ENCODE results near the gene EMD.

The EMD gene

DNA sequence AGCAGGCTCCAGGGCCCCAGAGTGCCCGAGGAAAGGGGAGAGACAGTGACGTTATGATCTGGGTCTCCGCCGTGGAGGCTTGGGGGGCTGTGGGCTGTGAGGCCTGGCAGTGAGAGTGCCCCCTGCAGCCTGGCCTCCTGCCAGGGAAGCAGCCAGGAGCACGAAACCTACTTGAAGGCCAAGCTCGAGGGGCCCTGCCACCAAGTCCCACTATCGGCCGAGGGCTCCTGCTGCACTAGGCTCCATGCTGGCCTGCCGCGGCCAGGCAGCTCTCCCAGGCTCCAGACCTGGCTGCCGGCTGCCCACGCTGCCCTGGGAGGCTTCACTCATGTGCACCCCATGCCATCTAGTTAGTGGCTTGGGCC, 23.3 kb upstream of the EMD start:
- H3K27ac ChIP-seq (ENCODE audit: low read depth, low read length): no peak overlapping the region
- H3K79me2 ChIP-seq (ENCODE audit: control insufficient read depth, insufficient read depth, low read length, unreplicated experiment): peaks cover 33% of the 10 kb centered on the region
- no peak overlapping the region for H2AFZ ChIP-seq (ENCODE audit: low read length, unreplicated experiment)
- H3K36me3 ChIP-seq (ENCODE audit: insufficient read depth, low read length): 0 out of 2 replicates have a peak, but pooled peaks cover 6% of the 10 kb centered on the region
- no peaks in the 10 kb centered on the region for H3K4me1 ChIP-seq (ENCODE audit: control insufficient read depth, insufficient read depth, low read length, unreplicated experiment)
- H3K27me3 ChIP-seq (ENCODE audit: insufficient read depth, low read length): no peaks in the 10 kb centered on the region
- no peak overlapping the region for H3K4me3 ChIP-seq (ENCODE audit: low read depth, low read length)

DNA sequence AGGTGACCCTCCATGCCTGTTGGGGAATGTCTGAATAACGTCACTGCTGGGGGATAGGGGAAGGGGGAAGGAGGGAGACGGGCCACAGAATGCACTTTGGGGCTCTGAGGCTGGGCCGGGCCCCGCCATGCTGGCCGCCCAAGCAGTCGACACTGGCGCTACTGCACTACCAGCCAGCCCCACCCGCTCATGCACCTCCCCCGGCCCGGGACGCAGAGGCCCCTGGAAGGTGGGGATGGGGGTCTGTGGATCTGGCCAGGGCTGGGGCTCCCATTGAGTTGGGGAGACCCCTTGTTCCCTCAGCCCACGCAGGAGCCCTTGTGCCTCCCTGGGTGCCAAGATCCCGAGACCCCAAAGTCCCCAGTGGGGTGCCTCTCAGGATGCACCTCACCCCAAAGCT, 22.5 kb upstream of the EMD start:
- Histone ChIP-seq H3K36me3 (ENCODE audit: insufficient read depth, low read length) (0 out of 2 replicates have a peak, but pooled peaks cover 6% of the 10 kb centered on the region), H2AFZ (ENCODE audit: low read length, unreplicated experiment) (no peak overlapping the region), H3K27ac (ENCODE audit: low read depth, low read length) (no peak overlapping the region), H3K4me1 (ENCODE audit: control insufficient read depth, insufficient read depth, low read length, unreplicated experiment) (no peaks in the 10 kb centered on the region), H3K27me3 (ENCODE audit: insufficient read depth, low read length) (no peaks in the 10 kb centered on the region), H3K79me2 (ENCODE audit: control insufficient read depth, insufficient read depth, low read length, unreplicated experiment) (peaks cover 39% of the 10 kb centered on the region), H3K4me3 (ENCODE audit: low read depth, low read length) (no peak overlapping the region)

DNA sequence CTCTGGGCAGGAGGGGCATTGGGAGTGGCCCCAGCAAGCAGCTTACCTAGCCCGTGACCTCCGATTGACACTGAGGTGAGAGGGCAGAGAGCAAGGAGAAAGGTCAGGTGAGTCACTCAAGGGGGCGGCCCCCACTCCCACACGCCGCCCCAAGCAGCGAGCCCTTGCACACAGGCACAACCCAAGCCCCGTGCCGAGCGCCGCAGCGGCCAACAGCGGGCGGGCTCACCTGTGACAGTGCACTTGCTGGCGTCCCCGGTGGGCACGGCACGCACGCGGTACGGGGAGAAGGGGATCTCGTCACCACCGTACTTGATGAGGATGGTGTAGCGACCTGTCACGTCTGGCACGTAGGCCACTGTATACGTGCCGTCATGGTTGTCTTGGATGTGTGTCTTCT, 21.9 kb upstream of the EMD start:
- Histone ChIP-seq H3K27ac (ENCODE audit: low read depth, low read length) (no peak overlapping the region), H3K36me3 (ENCODE audit: insufficient read depth, low read length) (0 out of 2 replicates have a peak, but pooled peaks cover 6% of the 10 kb centered on the region), H3K27me3 (ENCODE audit: insufficient read depth, low read length) (no peaks in the 10 kb centered on the region), H3K79me2 (ENCODE audit: control insufficient read depth, insufficient read depth, low read length, unreplicated experiment) (peaks cover 45% of the 10 kb centered on the region), H3K4me3 (ENCODE audit: low read depth, low read length) (no peak overlapping the region), H3K4me1 (ENCODE audit: control insufficient read depth, insufficient read depth, low read length, unreplicated experiment) (no peaks in the 10 kb centered on the region), H2AFZ (ENCODE audit: low read length, unreplicated experiment) (no peak overlapping the region)

DNA sequence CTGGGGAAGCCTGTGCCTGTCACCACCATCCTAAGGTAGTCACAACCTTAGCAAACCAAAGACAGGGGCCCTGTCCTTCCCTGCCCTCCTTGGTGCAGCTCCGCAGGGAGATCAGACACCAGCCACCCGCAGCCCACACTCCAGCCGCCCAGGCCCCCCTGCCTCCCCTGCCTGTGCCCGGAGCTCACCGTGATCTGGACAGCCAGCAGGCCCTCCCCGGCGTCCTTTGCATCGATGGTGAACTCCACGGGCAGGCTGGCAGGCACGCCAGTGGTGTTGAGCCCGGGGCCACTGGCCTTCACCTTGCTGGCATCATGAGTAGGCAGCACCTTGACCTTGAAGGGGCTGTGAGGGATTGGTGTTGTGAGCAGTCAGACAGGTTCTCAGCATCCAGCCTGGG, 21.1 kb upstream of the EMD start:
- Histone ChIP-seq H2AFZ (ENCODE audit: low read length, unreplicated experiment) (no peak overlapping the region), H3K27ac (ENCODE audit: low read depth, low read length) (no peak overlapping the region), H3K79me2 (ENCODE audit: control insufficient read depth, insufficient read depth, low read length, unreplicated experiment) (peaks cover 53% of the 10 kb centered on the region), H3K36me3 (ENCODE audit: insufficient read depth, low read length) (0 out of 2 replicates have a peak, but pooled peaks cover 6% of the 10 kb centered on the region), H3K4me3 (ENCODE audit: low read depth, low read length) (no peak overlapping the region), H3K27me3 (ENCODE audit: insufficient read depth, low read length) (no peaks in the 10 kb centered on the region), H3K4me1 (ENCODE audit: control insufficient read depth, insufficient read depth, low read length, unreplicated experiment) (no peaks in the 10 kb centered on the region)

- Histone ChIP-seq H2AFZ (ENCODE audit: low read length, unreplicated experiment) (no peak overlapping the region), H3K36me3 (ENCODE audit: insufficient read depth, low read length) (0 out of 2 replicates have a peak, but pooled peaks cover 6% of the 10 kb centered on the region), H3K79me2 (ENCODE audit: control insufficient read depth, insufficient read depth, low read length, unreplicated experiment) (peaks cover 54% of the 10 kb centered on the region), H3K27ac (ENCODE audit: low read depth, low read length) (no peak overlapping the region), H3K4me3 (ENCODE audit: low read depth, low read length) (no peak overlapping the region), H3K4me1 (ENCODE audit: control insufficient read depth, insufficient read depth, low read length, unreplicated experiment) (no peaks in the 10 kb centered on the region), H3K27me3 (ENCODE audit: insufficient read depth, low read length) (no peaks in the 10 kb centered on the region)
Observed at GRCh38 chrX:154358829-154359228, 20.3 kb upstream of the EMD start.

DNA sequence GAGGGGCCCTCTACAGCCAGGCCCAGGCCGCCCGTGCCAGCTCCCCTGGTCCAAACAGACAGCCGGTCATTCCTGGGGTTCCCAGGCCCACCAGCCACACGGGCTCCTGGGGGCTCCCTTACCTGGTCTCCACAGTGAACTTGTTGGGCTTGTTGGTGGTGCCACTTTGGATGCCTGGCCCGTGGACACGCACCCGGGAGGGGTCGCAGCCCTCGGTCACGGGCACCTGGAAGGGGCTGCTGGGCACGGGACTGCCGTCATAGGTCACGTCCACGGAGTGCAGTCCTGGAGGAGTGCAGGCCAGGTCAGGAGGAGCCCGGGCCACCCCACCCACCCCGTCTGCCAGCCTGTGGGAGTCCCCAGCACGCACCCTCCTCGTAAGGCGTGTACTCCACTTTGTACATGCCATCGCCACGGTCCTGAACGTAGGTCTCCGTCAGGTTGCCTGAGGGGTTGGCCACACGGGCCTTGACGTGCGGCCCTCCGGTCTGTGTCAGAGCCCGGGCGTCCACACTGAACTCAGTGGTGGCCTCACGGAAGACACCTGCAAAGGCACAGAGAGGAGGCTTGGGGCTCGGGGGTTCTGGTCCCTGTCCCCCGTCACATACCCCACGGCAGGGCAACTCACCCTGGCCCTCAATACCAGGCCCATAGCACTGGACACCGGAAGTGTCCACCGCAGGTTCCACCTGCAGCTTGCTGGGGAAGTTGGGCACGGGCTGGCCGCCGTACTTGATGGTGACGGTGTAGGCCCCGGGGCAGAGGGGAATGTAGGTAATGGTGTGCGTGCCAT, 19.5 kb upstream of the EMD start:
- peaks cover 3% of the 10 kb centered on the region for H3K4me1 ChIP-seq (ENCODE audit: control insufficient read depth, insufficient read depth, low read length, unreplicated experiment)
- H3K4me3 ChIP-seq (ENCODE audit: low read depth, low read length): no peak overlapping the region
- peaks cover 59% of the 10 kb centered on the region for H3K79me2 ChIP-seq (ENCODE audit: control insufficient read depth, insufficient read depth, low read length, unreplicated experiment)
- H2AFZ ChIP-seq (ENCODE audit: low read length, unreplicated experiment): no peak overlapping the region
- no peak overlapping the region for H3K27ac ChIP-seq (ENCODE audit: low read depth, low read length)
- H3K27me3 ChIP-seq (ENCODE audit: insufficient read depth, low read length): no peaks in the 10 kb centered on the region
- H3K36me3 ChIP-seq (ENCODE audit: insufficient read depth, low read length): 0 out of 2 replicates have a peak, but pooled peaks cover 6% of the 10 kb centered on the region

DNA sequence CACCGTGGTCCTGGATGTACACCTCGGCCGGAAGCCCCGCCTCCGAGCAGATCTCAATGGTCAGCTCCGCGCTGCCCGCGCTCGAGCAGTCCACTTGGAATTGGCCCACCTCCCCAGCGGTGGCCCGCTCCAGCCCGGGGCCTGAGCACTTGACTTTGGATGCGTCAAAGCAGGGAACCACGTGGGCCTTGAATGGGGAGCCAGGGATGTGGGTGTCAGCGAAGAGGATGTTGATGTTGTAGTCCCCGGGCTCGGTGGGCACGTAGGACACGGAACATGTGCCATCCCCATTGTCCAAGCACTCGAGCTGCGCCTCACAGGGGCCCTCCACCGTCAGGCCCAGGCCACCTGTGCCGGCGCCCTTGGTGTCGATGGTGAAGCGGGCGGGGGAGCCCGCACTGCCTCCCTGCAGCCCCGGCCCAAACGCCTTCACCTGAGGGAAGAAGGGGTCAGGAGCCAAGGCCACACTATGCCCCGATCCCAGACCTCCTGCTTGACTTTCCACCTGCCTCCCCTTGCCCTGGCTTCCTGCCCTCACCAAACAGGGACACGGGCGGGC, 18.9 kb upstream of the EMD start:
- Histone ChIP-seq H3K79me2 (ENCODE audit: control insufficient read depth, insufficient read depth, low read length, unreplicated experiment) (peaks cover 66% of the 10 kb centered on the region), H3K4me1 (ENCODE audit: control insufficient read depth, insufficient read depth, low read length, unreplicated experiment) (peaks cover 3% of the 10 kb centered on the region), H3K27me3 (ENCODE audit: insufficient read depth, low read length) (no peaks in the 10 kb centered on the region), H3K36me3 (ENCODE audit: insufficient read depth, low read length) (0 out of 2 replicates have a peak, but pooled peaks cover 6% of the 10 kb centered on the region), H3K27ac (ENCODE audit: low read depth, low read length) (no peak overlapping the region), H3K4me3 (ENCODE audit: low read depth, low read length) (no peak overlapping the region), H2AFZ (ENCODE audit: low read length, unreplicated experiment) (no peak overlapping the region)

GRCh38 chrX:154362085-154362742, 16.9 kb upstream of the EMD start:
- no peaks in the 10 kb centered on the region for H3K27me3 ChIP-seq (ENCODE audit: insufficient read depth, low read length)
- no peak overlapping the region for H2AFZ ChIP-seq (ENCODE audit: low read length, unreplicated experiment)
- H3K79me2 ChIP-seq (ENCODE audit: control insufficient read depth, insufficient read depth, low read length, unreplicated experiment): peaks cover 81% of the 10 kb centered on the region
- peaks cover 8% of the 10 kb centered on the region for H3K4me1 ChIP-seq (ENCODE audit: control insufficient read depth, insufficient read depth, low read length, unreplicated experiment)
- H3K4me3 ChIP-seq (ENCODE audit: low read depth, low read length): no peak overlapping the region
- no peak overlapping the region; the same call in 1 of the 2 replicates for H3K27ac ChIP-seq (ENCODE audit: low read depth, low read length)
- peaks cover 13% of the 10 kb centered on the region; the same call in 1 of the 2 replicates for H3K36me3 ChIP-seq (ENCODE audit: insufficient read depth, low read length)

DNA sequence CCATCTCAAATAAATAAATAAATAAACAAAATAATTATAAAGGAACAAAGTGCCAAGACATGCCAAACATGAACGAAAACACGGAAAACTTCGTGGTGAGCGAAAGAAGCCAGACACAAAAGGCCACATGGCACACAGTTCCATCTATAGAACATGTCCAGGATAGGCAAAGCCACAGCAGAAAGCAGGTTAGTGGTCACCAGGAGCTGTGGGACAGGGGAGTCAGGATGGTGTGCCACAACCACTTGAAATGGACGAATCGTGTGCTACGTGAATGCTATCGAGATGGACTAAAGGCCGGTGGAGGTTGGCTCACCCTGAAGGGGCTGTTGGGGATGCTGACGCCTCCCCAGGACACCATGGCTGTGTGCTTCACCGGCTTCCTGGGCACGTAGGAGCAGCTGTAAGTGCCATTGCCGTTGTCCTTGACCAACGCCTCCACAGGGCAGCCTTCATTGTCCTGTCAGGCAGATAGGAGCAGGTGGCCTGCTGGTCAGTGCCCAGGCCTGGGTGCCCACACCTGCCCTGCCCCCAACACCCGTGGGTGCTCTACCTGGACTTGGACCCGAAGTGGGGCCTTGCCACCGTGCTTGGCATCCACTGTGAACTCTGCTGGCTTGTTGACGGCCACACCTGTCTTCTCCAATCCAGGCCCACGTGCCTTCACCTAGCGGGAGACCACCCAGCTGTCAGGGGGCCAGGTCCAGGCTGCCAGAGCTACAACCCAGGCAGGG, 15.2 kb upstream of the EMD start:
- Histone ChIP-seq H2AFZ (ENCODE audit: low read length, unreplicated experiment) (no peak overlapping the region), H3K27ac (ENCODE audit: low read depth, low read length) (no peak overlapping the region)

GRCh38 chrX:154365052-154365600, 14.0 kb upstream of the EMD start:
- H3K36me3 ChIP-seq (ENCODE audit: insufficient read depth, low read length): peaks cover 12% of the 10 kb centered on the region; the same call in 1 of the 2 replicates
- no peak overlapping the region for H2AFZ ChIP-seq (ENCODE audit: low read length, unreplicated experiment)
- H3K27ac ChIP-seq (ENCODE audit: low read depth, low read length): no peak overlapping the region; the same call in 1 of the 2 replicates
- H3K4me1 ChIP-seq (ENCODE audit: control insufficient read depth, insufficient read depth, low read length, unreplicated experiment): peaks cover 20% of the 10 kb centered on the region
- H3K4me3 ChIP-seq (ENCODE audit: low read depth, low read length): no peak overlapping the region
- no peaks in the 10 kb centered on the region for H3K27me3 ChIP-seq (ENCODE audit: insufficient read depth, low read length)
- peaks cover 81% of the 10 kb centered on the region for H3K79me2 ChIP-seq (ENCODE audit: control insufficient read depth, insufficient read depth, low read length, unreplicated experiment)

More for the DNA sequence above, 15.2 kb upstream of the EMD start:
- peaks cover 83% of the 10 kb centered on the region for H3K79me2 ChIP-seq (ENCODE audit: control insufficient read depth, insufficient read depth, low read length, unreplicated experiment)
- no peaks in the 10 kb centered on the region for H3K27me3 ChIP-seq (ENCODE audit: insufficient read depth, low read length)
- H3K36me3 ChIP-seq (ENCODE audit: insufficient read depth, low read length): peaks cover 11% of the 10 kb centered on the region; the same call in 1 of the 2 replicates
- peaks cover 20% of the 10 kb centered on the region for H3K4me1 ChIP-seq (ENCODE audit: control insufficient read depth, insufficient read depth, low read length, unreplicated experiment)
- H3K4me3 ChIP-seq (ENCODE audit: low read depth, low read length): no peak overlapping the region

Measured in ACC112 (cell line).